HepG2 (cell line): ENCODE results near the gene FHL3. TPM values are rescaled to one million over a fixed set of nuclear protein-coding genes. Genes with fewer than 3 reads are reported as not detected.
A peak's percentile ranks its signal among the peaks of the same experiment; 100 is the strongest.

Experiments
- ATAC-seq: fragments of 200-7000 bp; cut with Tn5 transposase; 3 replicates; pipeline ENCODE4 v1.9.1; 2020; ENCODE audit warnings: mild to moderate bottlenecking, moderate library complexity
- BruUV-seq: library from RNA; stranded (reverse); fragments of 400-500 nt; replicated peaks from 2 replicates; lab custom pipeline; 2021; lab: Mats Ljungman, UMichigan
- CTCF ChIA-PET: fragments of 300-600 bp; formaldehyde crosslinking; extraction: SDS; loops from one replicate; lab custom pipeline; 2021; ENCODE audit warnings: low total read pairs, inconsistent platforms, low intra/inter-chr PET ratio; lab: Yijun Ruan, JAX
- POLR2A ChIA-PET: fragments of 350-600 bp; sonication (Branson Sonifier 250); formaldehyde crosslinking; loops from one replicate; lab custom pipeline; 2020; ENCODE audit warnings: antibody characterized with exemption, inconsistent platforms; lab: Yijun Ruan, JAX
- DNase-seq: peaks from one replicate; pipeline ENCODE4 v3.0.0-alpha.2; 2015; ENCODE audit warnings: low spot score
- FAIRE-seq: peaks from 3 replicates; lab custom pipeline; 2011; peaks lifted over from hg19 to GRCh38; lab: Jason Lieb, UNC
- H2AFZ ChIP-seq: one replicate; pipeline ENCODE4 v1.6.1; 2011; ENCODE audit warnings: low read length, inconsistent platforms
- H3K27ac ChIP-seq: fragments of 300-600 bp; 3 replicates; pipeline ENCODE4 v1.8.0; 2011; ENCODE audit warnings: mixed run types, mild to moderate bottlenecking, mixed read lengths, low read length, inconsistent platforms; ENCODE audit not compliant: insufficient read depth; ENCODE audit errors: extremely low read length
- H3K27me3 ChIP-seq, 2 experiments: fragments of 200-600 bp in 1 of 2; 2 replicates in 1 of 2; 3 replicates in 1 of 2; pipeline versions ENCODE4 v1.6.0 to v1.8.0; 2011; ENCODE audit warnings: low read length in 2 of 2, mild to moderate bottlenecking in 2 of 2, moderate library complexity in 2 of 2, inconsistent platforms in 1 of 2; ENCODE audit not compliant: insufficient read depth in 2 of 2, control insufficient read depth in 1 of 2
- H3K36me3 ChIP-seq, 2 experiments: fragments of 200-600 bp in 1 of 2; replicated peaks in 1 of 2; 2 replicates in 1 of 2; 3 replicates in 1 of 2; pipeline versions ENCODE4 v1.5.1 to v1.8.0; 2011; ENCODE audit warnings: low read length in 2 of 2, inconsistent platforms in 1 of 2; ENCODE audit not compliant: insufficient read depth in 2 of 2, control insufficient read depth in 1 of 2
- H3K4me1 ChIP-seq: 2 replicates; pipeline ENCODE4 v1.5.1; 2012; ENCODE audit warnings: low read length, inconsistent platforms; ENCODE audit not compliant: insufficient read depth
- H3K4me2 ChIP-seq: 2 replicates; pipeline ENCODE4 v1.6.0; 2011; ENCODE audit warnings: low read depth, low read length, inconsistent platforms
- H3K4me3 ChIP-seq, 3 experiments: fragments of 200-600 bp in 1 of 3; sonication (generic), shearing (Covaris generic) in 1 of 3; replicated peaks in 1 of 3; 2 replicates each; pipeline ENCODE4 v1.5.1; 2011 to 2016; ENCODE audit warnings: low read length in 3 of 3, inconsistent platforms in 2 of 3, low read depth in 2 of 3, mild to moderate bottlenecking in 2 of 3, control low read depth in 1 of 3, mixed read lengths in 1 of 3; ENCODE audit not compliant: insufficient read depth in 1 of 3
- H3K79me2 ChIP-seq: one replicate; pipeline ENCODE4 v1.6.1; 2011; ENCODE audit warnings: low read length, inconsistent platforms; ENCODE audit not compliant: insufficient read depth
- H3K9ac ChIP-seq: 2 replicates; pipeline ENCODE4 v1.6.0; 2011; ENCODE audit warnings: mild to moderate bottlenecking, low read depth, low read length, inconsistent platforms; ENCODE audit not compliant: insufficient read depth
- H3K9me3 ChIP-seq: 2 replicates; pipeline ENCODE4 v1.5.1; 2012; ENCODE audit warnings: mild to moderate bottlenecking, low read length
- H4K20me1 ChIP-seq: 2 replicates; pipeline ENCODE4 v1.6.0; 2011; ENCODE audit warnings: inconsistent platforms, mild to moderate bottlenecking, low read length, moderate library complexity; ENCODE audit not compliant: insufficient read depth
- PATZ1 ChIP-seq: sonication (generic); formaldehyde crosslinking; IDR thresholded peaks from 2 replicates; pipeline ENCODE4 v1.4.0; 2020; ENCODE audit warnings: missing genetic modification reagents
- SIN3B ChIP-seq: fragments of 150-350 bp; IDR thresholded peaks from 2 replicates; pipeline ENCODE4 v1.6.1; 2014; ENCODE audit warnings: low read length
- ZNF800 ChIP-seq: sonication (generic); formaldehyde crosslinking; IDR thresholded peaks from 2 replicates; pipeline ENCODE4 v1.4.0; 2020; ENCODE audit warnings: missing genetic modification reagents
- WGBS: methylation state at CpG from one replicate; pipeline ENCODE4 v1.1.6; 2017; ENCODE audit warnings: low lambda C conversion rate; 5-methylcytosine and 5-hydroxymethylcytosine counted together
- in situ Hi-C: cut with HindIII; loops from 2 replicates; pipeline ENCODE4 v1.10.0; 2017; ENCODE audit warnings: low pct_unique_long_range_greater_than_20kb; ENCODE audit not compliant: extremely low pct_ligation_motif_present
- intact Hi-C: fragments of 100-400 bp; cut with micrococcal nuclease; formaldehyde crosslinking; loops from one replicate; pipeline ENCODE4 v1.10.0; 2022; ENCODE audit not compliant: unreplicated experiment
- polyA plus RNA-seq, 8 experiments: library from polyadenylated mRNA; depleted of rRNA in 3 of 8; stranded (reverse) in 7 of 8; unstranded in 1 of 8; fragments of >200 nt; fragmentation: Illumina TruSeq in 4 of 8; extraction: Trizol in 4 of 8; gene quantifications; 2 replicates each; pipeline versions ENCODE4 v1.2.1 to v1.2.3, GENCODE V29; 2011 to 2016; ENCODE audit warnings: low read depth in 4 of 8, missing spikeins in 1 of 8, mixed read lengths in 1 of 8; ENCODE audit not compliant: insufficient read depth in 1 of 8
- total RNA-seq, 5 experiments: library from RNA; depleted of rRNA; stranded (reverse); fragments of >200 nt; fragmentation: Illumina TruSeq; extraction: Trizol; gene quantifications; 2 replicates each; pipeline ENCODE4 v1.2.3, GENCODE V29; 2016; ENCODE audit warnings: low read depth in 1 of 5

The FHL3 gene
- total and polyA plus RNA-seq, 2 of the 13 experiments (the other 11 are each of a cell fraction or from before 2014, with no cell fraction given): 2.8 to 6.6 TPM

- BruUV-seq: no TSS peak
- H3K4me2 ChIP-seq: no peak overlapping the region
- no peak overlapping the region for H3K27ac ChIP-seq
- H3K4me1 ChIP-seq: peaks cover 12% of the 10 kb centered on the region
- H3K79me2 ChIP-seq: no peaks in the 10 kb centered on the region
- no peaks in the 10 kb centered on the region for H3K36me3 ChIP-seq
- intact Hi-C loops (no loop called here), in situ Hi-C loops (no loop called here)
- H3K9me3 ChIP-seq: no peaks in the 10 kb centered on the region
- ChIA-PET CTCF (no interaction called here), POLR2A (interaction anchor here (1.3 kb wide), 1 partner anchor 33 kb away, joined by 3 read pairs; the partner anchor contains the start of gene UTP11)
- H3K27me3 ChIP-seq: peaks cover 13 to 75% of the 10 kb centered on the region in 2 experiments
- FAIRE-seq (no peak), DNase-seq (no peak), ATAC-seq (no peak)
- 49% methylated on average over 31 of the region's 115 CpGs for WGBS
- 0 out of 2 replicates have a peak, but pooled peaks cover 2% of the 10 kb centered on the region for H4K20me1 ChIP-seq
- H3K4me3 ChIP-seq: peak overlapping the region in 1 of 3 experiments; percentile 23; a peak in 1 of 6 replicates
- TF ChIP-seq SIN3B (no peak), ZNF800 (CRISPR knock-in tag) (peak; percentile 92), PATZ1 (0 out of 2 replicates have a peak, but pooled peaks have one; percentile 29)
- no peak overlapping the region for H2AFZ ChIP-seq
- no peak overlapping the region for H3K9ac ChIP-seq
Measured at GRCh38 chr1:38045401-38046332, 40.4 kb upstream of the FHL3 start.
